OCI-LY1 (cell line): ENCODE data around the gene C16orf74.

ENCODE experiments used
- H2AFZ ChIP-seq: fragments of 200-600 bp; sonication (generic), shearing (Covaris generic); 2 replicates; pipeline ENCODE4 v1.6.0; 2014; ENCODE audit warnings: antibody characterized with exemption, mild to moderate bottlenecking, low read length
- H3F3A ChIP-seq: fragments of 200-600 bp; sonication (generic), shearing (Covaris generic); 2 replicates; pipeline ENCODE4 v1.6.0; 2014; ENCODE audit warnings: mild to moderate bottlenecking, antibody characterized with exemption, low read length, moderate library complexity; ENCODE audit not compliant: insufficient read depth
- H3K27ac ChIP-seq: fragments of 200-600 bp; sonication (generic); 2 replicates; pipeline ENCODE4 v1.5.1; 2014; ENCODE audit warnings: low read length, mixed run types, mild to moderate bottlenecking, low read depth; ENCODE audit not compliant: poor library complexity, severe bottlenecking
- H3K27me3 ChIP-seq: fragments of 200-600 bp; sonication (generic); 2 replicates; pipeline ENCODE4 v1.6.0; 2014; ENCODE audit warnings: antibody characterized with exemption, mild to moderate bottlenecking, low read length, moderate library complexity; ENCODE audit not compliant: insufficient read depth
- H3K36me3 ChIP-seq: fragments of 200-600 bp; sonication (generic); 2 replicates; pipeline ENCODE4 v1.6.1; 2014; ENCODE audit warnings: mild to moderate bottlenecking, antibody characterized with exemption, low read length, moderate library complexity, mixed read lengths; ENCODE audit not compliant: insufficient read depth
- H3K4me1 ChIP-seq: fragments of 200-600 bp; sonication (generic); 2 replicates; pipeline ENCODE4 v1.5.1; 2014; ENCODE audit warnings: mild to moderate bottlenecking, low read length, moderate library complexity; ENCODE audit not compliant: insufficient read depth, severe bottlenecking
- H3K4me2 ChIP-seq: fragments of 200-600 bp; sonication (generic), shearing (Covaris generic); 2 replicates; pipeline ENCODE4 v1.6.1; 2014; ENCODE audit warnings: low read length
- H3K4me3 ChIP-seq: fragments of 200-600 bp; sonication (generic); 2 replicates; pipeline ENCODE4 v1.5.1; 2014; ENCODE audit warnings: low read length, low read depth, mild to moderate bottlenecking, mixed read lengths; ENCODE audit not compliant: poor library complexity, severe bottlenecking
- H3K79me2 ChIP-seq: fragments of 200-600 bp; shearing (Covaris generic); 2 replicates; pipeline ENCODE4 v1.6.1; 2016; ENCODE audit warnings: mixed run types, low read length, mixed read lengths; ENCODE audit not compliant: insufficient read depth
- H3K9ac ChIP-seq: fragments of 200-600 bp; sonication (generic), shearing (Covaris generic); 2 replicates; pipeline ENCODE4 v1.6.1; 2014; ENCODE audit warnings: mild to moderate bottlenecking, low read length, mixed read lengths
- H3K9me2 ChIP-seq: fragments of 200-600 bp; sonication (generic), shearing (Covaris generic); 2 replicates; pipeline ENCODE4 v1.6.1; 2014; ENCODE audit warnings: low read depth, mild to moderate bottlenecking, low read length, mixed read lengths
- H3K9me3 ChIP-seq: fragments of 200-600 bp; shearing (Covaris generic); 2 replicates; pipeline ENCODE4 v1.6.1; 2014; ENCODE audit warnings: low read length, mixed read lengths
- H4K20me1 ChIP-seq: fragments of 200-600 bp; sonication (generic), shearing (Covaris generic); 2 replicates; pipeline ENCODE4 v1.6.0; 2016; ENCODE audit warnings: mild to moderate bottlenecking, low read length; ENCODE audit not compliant: insufficient read depth
- EZH2 ChIP-seq: fragments of 200-600 bp; sonication (generic), shearing (Covaris generic); IDR thresholded peaks from 2 replicates; pipeline ENCODE4 v1.8.0; 2017; ENCODE audit warnings: borderline replicate concordance, mixed run types, mild to moderate bottlenecking, antibody characterized with exemption, low read length, moderate library complexity, mixed read lengths
- TF ChIP-seq, protein P1 (sequence below): fragments of 200-600 bp; sonication (generic), shearing (Covaris generic); IDR thresholded peaks from 2 replicates; pipeline ENCODE4 v1.5.1; 2017; ENCODE audit warnings: mild to moderate bottlenecking, antibody characterized with exemption, low read length, moderate library complexity, mixed read lengths

Gene C16orf74

GRCh38 chr16:85662976-85663830 is 87.7 kb downstream of the C16orf74 start:
- no peak overlapping the region for H2AFZ ChIP-seq
- no peak for TF ChIP-seq EZH2
- TF ChIP-seq, protein P1, sequence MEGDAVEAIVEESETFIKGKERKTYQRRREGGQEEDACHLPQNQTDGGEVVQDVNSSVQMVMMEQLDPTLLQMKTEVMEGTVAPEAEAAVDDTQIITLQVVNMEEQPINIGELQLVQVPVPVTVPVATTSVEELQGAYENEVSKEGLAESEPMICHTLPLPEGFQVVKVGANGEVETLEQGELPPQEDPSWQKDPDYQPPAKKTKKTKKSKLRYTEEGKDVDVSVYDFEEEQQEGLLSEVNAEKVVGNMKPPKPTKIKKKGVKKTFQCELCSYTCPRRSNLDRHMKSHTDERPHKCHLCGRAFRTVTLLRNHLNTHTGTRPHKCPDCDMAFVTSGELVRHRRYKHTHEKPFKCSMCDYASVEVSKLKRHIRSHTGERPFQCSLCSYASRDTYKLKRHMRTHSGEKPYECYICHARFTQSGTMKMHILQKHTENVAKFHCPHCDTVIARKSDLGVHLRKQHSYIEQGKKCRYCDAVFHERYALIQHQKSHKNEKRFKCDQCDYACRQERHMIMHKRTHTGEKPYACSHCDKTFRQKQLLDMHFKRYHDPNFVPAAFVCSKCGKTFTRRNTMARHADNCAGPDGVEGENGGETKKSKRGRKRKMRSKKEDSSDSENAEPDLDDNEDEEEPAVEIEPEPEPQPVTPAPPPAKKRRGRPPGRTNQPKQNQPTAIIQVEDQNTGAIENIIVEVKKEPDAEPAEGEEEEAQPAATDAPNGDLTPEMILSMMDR: no peak
- H3K9ac ChIP-seq: no peak overlapping the region
- H3K4me3 ChIP-seq: no peak overlapping the region
- no peaks in the 10 kb centered on the region for H4K20me1 ChIP-seq
- no peaks in the 10 kb centered on the region for H3F3A ChIP-seq
- H3K9me2 ChIP-seq: no peaks in the 10 kb centered on the region
- H3K27ac ChIP-seq: peak overlapping the region; percentile 36
- H3K79me2 ChIP-seq: no peaks in the 10 kb centered on the region
- no peaks in the 10 kb centered on the region for H3K27me3 ChIP-seq
- H3K4me2 ChIP-seq: no peak overlapping the region
- no peaks in the 10 kb centered on the region for H3K4me1 ChIP-seq
- H3K36me3 ChIP-seq: peaks cover 95% of the 10 kb centered on the region
- H3K9me3 ChIP-seq: no peaks in the 10 kb centered on the region

DNA sequence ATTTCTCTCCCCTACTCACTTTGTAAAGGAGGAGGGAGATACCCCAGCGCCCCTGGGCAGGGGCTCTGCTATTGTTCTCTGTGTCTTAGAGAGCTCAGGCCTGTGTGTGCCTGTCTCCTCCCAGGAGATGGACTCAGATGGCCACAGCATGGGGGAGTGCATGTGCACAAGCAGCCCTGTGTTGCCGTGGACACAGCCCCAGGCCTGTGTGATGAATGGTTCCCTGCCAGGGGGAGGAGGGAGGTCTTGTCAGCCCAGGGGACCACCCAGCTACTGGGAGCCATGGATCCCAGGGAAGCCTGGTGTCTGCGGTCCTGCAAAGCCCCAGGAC is 88.4 kb downstream of the C16orf74 start:
- Histone ChIP-seq H3K9ac (no peak overlapping the region), H3K4me1 (no peaks in the 10 kb centered on the region), H3K4me2 (no peak overlapping the region), H3K9me3 (no peaks in the 10 kb centered on the region), H4K20me1 (no peaks in the 10 kb centered on the region), H3K36me3 (peaks cover 95% of the 10 kb centered on the region), H3K27me3 (no peaks in the 10 kb centered on the region), H3F3A (no peaks in the 10 kb centered on the region), H3K4me3 (no peak overlapping the region), H3K9me2 (no peaks in the 10 kb centered on the region), H3K79me2 (no peaks in the 10 kb centered on the region), H2AFZ (no peak overlapping the region), H3K27ac (no peak overlapping the region)
- TF ChIP-seq EZH2: no peak
- TF ChIP-seq, protein P1: no peak

DNA sequence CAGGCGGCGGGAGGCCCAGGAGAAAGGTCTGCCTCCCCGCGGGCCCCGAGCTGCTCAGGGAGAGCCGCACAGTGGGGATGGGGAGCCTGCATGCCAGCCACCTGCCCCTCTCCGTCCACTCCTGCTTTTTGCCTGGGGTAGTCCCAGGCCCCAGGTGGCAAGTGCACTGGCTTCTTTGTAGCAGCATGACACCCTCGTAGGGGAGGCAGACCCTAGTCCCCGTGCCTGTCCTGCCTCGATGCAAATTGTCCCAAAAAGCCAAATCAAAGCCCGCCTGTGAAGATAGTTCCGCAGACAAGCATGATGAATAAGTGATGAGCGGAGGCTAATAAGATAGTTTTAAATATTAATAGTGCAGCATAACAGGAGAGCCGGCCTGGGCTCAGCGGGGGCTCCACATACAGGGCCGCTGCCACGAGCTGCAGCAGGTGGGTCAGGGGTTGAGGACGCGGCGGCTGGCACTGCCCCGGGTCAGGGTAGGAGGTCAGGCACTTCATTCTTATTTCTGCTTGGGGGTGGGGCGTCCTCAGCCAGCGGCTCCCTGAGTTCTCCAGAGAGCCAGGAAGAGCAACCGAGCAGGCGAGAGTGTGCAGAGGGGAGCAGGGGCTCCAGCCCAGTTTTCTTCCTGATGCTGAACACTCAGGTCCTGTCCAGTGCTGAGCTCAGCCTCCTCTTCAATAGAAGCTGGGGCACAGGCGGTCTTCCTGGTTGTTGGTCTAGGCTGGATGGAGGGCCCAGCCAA is 89.0 kb downstream of the C16orf74 start:
- no peaks in the 10 kb centered on the region for H3K9me3 ChIP-seq
- H3K27ac ChIP-seq: no peak overlapping the region
- no peaks in the 10 kb centered on the region for H3K9me2 ChIP-seq
- H3K4me2 ChIP-seq: no peak overlapping the region
- no peaks in the 10 kb centered on the region for H4K20me1 ChIP-seq
- no peaks in the 10 kb centered on the region for H3F3A ChIP-seq
- H2AFZ ChIP-seq: no peak overlapping the region
- no peak overlapping the region for H3K4me3 ChIP-seq
- no peak overlapping the region for H3K9ac ChIP-seq
- TF ChIP-seq, protein P1: no peak
- TF ChIP-seq EZH2: no peak
- peaks cover 95% of the 10 kb centered on the region for H3K36me3 ChIP-seq
- H3K4me1 ChIP-seq: no peaks in the 10 kb centered on the region
- no peaks in the 10 kb centered on the region for H3K27me3 ChIP-seq
- no peaks in the 10 kb centered on the region for H3K79me2 ChIP-seq
